T-cell (primary cell): ENCODE data around the gene METRNL. TPM values are rescaled to one million over a fixed set of nuclear protein-coding genes. Genes with fewer than 3 reads are reported as not detected.
A peak's percentile ranks its signal among the peaks of the same experiment; 100 is the strongest.

ENCODE experiments used
- ATAC-seq, 4 experiments: fragments of 200-7000 bp in 3 of 4; fragments of 150-1000 bp in 1 of 4; cut with Tn5 transposase; replicated peaks in 1 of 4; 1 replicate in 3 of 4; 2 replicates in 1 of 4; pipeline ENCODE4 v1.10.0; 2021; ENCODE audit warnings: moderate library complexity in 3 of 4, mild to moderate bottlenecking in 2 of 4, moderate number of reproducible peaks in 1 of 4
- CTCF ChIA-PET, 2 donors: fragments of 300-600 bp; sonication (Branson Sonifier 250); formaldehyde crosslinking; loops; one replicate each; lab custom pipeline; 2022; ENCODE audit warnings: antibody characterized with exemption in 2 of 2; lab: Charles Lee
- POLR2A ChIA-PET, 2 donors: fragments of 300-600 bp; sonication (Branson Sonifier 250); formaldehyde crosslinking; loops; one replicate each; lab custom pipeline; 2022; ENCODE audit warnings: antibody characterized with exemption in 2 of 2; lab: Charles Lee
- DNase-seq, 35 experiments: peaks; one replicate each; pipeline versions ENCODE4 v3.0.0 to v3.0.0-alpha.2; 2013 to 2023
- H3K27ac ChIP-seq: one replicate; pipeline ENCODE4 v1.5.1; 2013; ENCODE audit warnings: low read length
- H3K27me3 ChIP-seq, 2 experiments: replicated peaks in 1 of 2; 1 replicate in 1 of 2; 2 replicates in 1 of 2; pipeline versions ENCODE4 v1.6.1 to v1.7.0; 2013; ENCODE audit warnings: low read length in 1 of 2, mixed read lengths in 1 of 2; ENCODE audit not compliant: control insufficient read depth in 2 of 2, insufficient read depth in 2 of 2; ENCODE audit errors: extremely low read depth in 1 of 2
- H3K36me3 ChIP-seq, 2 donors: 1 replicate in 1 of 2; 2 replicates in 1 of 2; pipeline versions ENCODE4 v1.6.1 to v1.7.0; 2013; ENCODE audit warnings: low read length in 1 of 2; ENCODE audit not compliant: control insufficient read depth in 2 of 2, insufficient read depth in 1 of 2; ENCODE audit errors: extremely low read depth in 1 of 2
- H3K4me1 ChIP-seq, 2 experiments: 1 replicate in 1 of 2; 2 replicates in 1 of 2; pipeline versions ENCODE4 v1.6.1 to v1.7.0; 2013; ENCODE audit warnings: low read length in 2 of 2, mixed read lengths in 1 of 2; ENCODE audit not compliant: insufficient read depth in 2 of 2, control insufficient read depth in 1 of 2; ENCODE audit errors: extremely low read depth in 1 of 2
- H3K4me3 ChIP-seq, 2 donors: 1 replicate in 1 of 2; 2 replicates in 1 of 2; pipeline versions ENCODE4 v1.5.1 to v1.7.0; 2013; ENCODE audit warnings: mild to moderate bottlenecking in 2 of 2, low read length in 1 of 2, moderate library complexity in 1 of 2; ENCODE audit not compliant: control insufficient read depth in 1 of 2; ENCODE audit errors: extremely low read depth in 1 of 2
- H3K9me3 ChIP-seq: 2 replicates; pipeline ENCODE4 v1.7.0; 2013
- H3K27ac Mint-ChIP-seq, 2 donors: one replicate each; pipeline ENCODE4 v1.8.0; 2020 to 2021; ENCODE audit warnings: mild to moderate bottlenecking in 2 of 2, mixed read lengths in 2 of 2
- H3K27me3 Mint-ChIP-seq, 2 donors: one replicate each; pipeline ENCODE4 v1.8.0; 2021 to 2022; ENCODE audit warnings: mixed read lengths in 2 of 2
- H3K36me3 Mint-ChIP-seq: one replicate; pipeline ENCODE4 v1.8.0; 2021; ENCODE audit warnings: mixed read lengths
- H3K4me1 Mint-ChIP-seq, 3 donors: one replicate each; pipeline ENCODE4 v1.8.0; 2020 to 2022; ENCODE audit warnings: mixed read lengths in 3 of 3, mild to moderate bottlenecking in 1 of 3
- H3K4me3 Mint-ChIP-seq, 3 donors: one replicate each; pipeline ENCODE4 v1.8.0; 2020 to 2022; ENCODE audit warnings: mild to moderate bottlenecking in 3 of 3, mixed read lengths in 3 of 3, moderate library complexity in 3 of 3
- H3K9me3 Mint-ChIP-seq, 3 donors: one replicate each; pipeline ENCODE4 v1.8.0; 2020 to 2022; ENCODE audit warnings: mixed read lengths in 3 of 3
- WGBS: methylation state at CpG from one replicate; pipeline ENCODE4 v1.1.5; 2013; ENCODE audit warnings: missing lambda C conversion rate; ENCODE audit not compliant: insufficient coverage; 5-methylcytosine and 5-hydroxymethylcytosine counted together
- total RNA-seq, 35 experiments: library from RNA in 6 of 35; stranded (reverse) in 6 of 35; fragments of 120-200 nt in 1 of 35; gene quantifications; one replicate each; pipeline versions ENCODE4 v1.2.1 to v1.2.4 and lab custom pipeline; 2013 to 2026

METRNL gene
- total RNA-seq, 5 donors from 2014 or later (not counting 1 experiment from before 2014, with no cell fraction given) = 7.0 to 50.8 (median 11.9) TPM

DNA sequence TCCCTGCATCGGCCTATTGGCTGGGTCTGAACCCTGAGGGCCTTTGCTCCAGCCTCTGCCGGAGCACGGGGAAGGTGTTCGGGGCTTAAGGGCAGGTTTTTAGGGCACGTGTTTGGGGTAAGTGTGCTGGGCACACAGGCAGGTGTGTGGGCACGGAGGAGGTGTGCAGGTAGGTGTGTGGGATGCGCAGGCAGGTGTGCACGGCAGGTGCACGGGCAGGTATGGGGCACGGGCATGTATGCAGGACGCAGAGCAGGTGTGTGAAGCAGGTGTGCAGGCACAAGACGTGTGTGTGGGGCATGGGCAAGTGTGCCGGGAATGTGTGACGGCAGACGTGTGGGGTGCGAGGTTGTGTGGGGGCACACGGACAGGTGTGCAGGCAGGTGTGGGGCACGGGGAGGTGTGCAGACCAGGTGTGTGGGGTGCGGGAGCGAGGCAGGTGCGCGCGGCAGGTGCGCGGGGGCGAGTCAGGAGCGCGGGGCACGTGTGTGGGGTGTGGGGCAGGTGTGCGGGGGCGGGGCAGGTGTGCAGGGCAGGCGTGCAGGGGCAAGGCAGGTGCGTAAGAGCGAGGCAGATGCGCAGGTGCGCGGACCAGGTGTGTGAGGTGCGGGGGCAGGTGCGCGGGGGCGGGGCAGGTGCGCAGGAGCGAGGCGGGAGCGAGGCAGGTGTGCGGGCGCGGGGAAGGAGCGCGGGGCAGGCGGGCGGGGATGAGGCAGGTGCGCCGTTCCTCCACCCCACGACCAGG lies 28.6 kb upstream of the METRNL start:
- peaks cover 5% of the 10 kb centered on the region for H3K36me3 Mint-ChIP-seq

GRCh38 chr17:83051396-83052240 lies 27.8 kb upstream of the METRNL start:
- H3K4me1 Mint-ChIP-seq = peaks cover 24 to 48% (median 41%) of the 10 kb centered on the region in 3 donors
- Histone ChIP-seq H3K27ac (peak overlapping the region; percentile 95), H3K36me3 (no peaks in the 10 kb centered on the region), H3K4me3 (peak overlapping the region; percentile 51 to 54), H3K27me3 (peaks cover 0 to 4% of the 10 kb centered on the region in 2 experiments), H3K4me1 (peaks cover 6 to 48% of the 10 kb centered on the region in 2 experiments), H3K9me3 (no peaks in the 10 kb centered on the region)
- ChIA-PET CTCF (interaction anchor here in 1 of 2 donors (0.8 kb wide), 1 partner anchor 62 kb away, joined by 3 read pairs; no protein-coding TSS in a partner anchor), POLR2A (interaction anchor here in 1 of 2 donors (0.5 kb wide), 1 partner anchor 29 kb away, joined by 5 read pairs; no protein-coding TSS in a partner anchor)
- no peaks in the 10 kb centered on the region for H3K27me3 Mint-ChIP-seq
- H3K9me3 Mint-ChIP-seq = no peaks in the 10 kb centered on the region
- peaks cover 2% of the 10 kb centered on the region for H3K36me3 Mint-ChIP-seq
- peak; percentile 92 to 99 (median 97) for DNase-seq
- H3K27ac Mint-ChIP-seq = peak overlapping the region; percentile 85 to 87
- 2% methylated on average over 95 of the region's 95 CpGs for WGBS
- peak overlapping the region; percentile 76 to 91 (median 82) for H3K4me3 Mint-ChIP-seq
- ATAC-seq = peak; percentile 82 to 89 (median 86)

More for the DNA sequence above, 28.6 kb upstream of the METRNL start:
- Histone ChIP-seq H3K4me3 (peak overlapping the region; percentile 32 to 51), H3K27me3 (no peaks in the 10 kb centered on the region), H3K4me1 (peaks cover 6 to 48% of the 10 kb centered on the region in 2 experiments), H3K36me3 (no peaks in the 10 kb centered on the region), H3K27ac (peak overlapping the region; percentile 18), H3K9me3 (no peaks in the 10 kb centered on the region)
- Mint-ChIP-seq H3K27me3 (no peaks in the 10 kb centered on the region), H3K9me3 (no peaks in the 10 kb centered on the region), H3K4me3 (peak overlapping the region; percentile 76 to 91 (median 82)), H3K27ac (peak overlapping the region; percentile 86), H3K4me1 (peaks cover 24 to 53% (median 45%) of the 10 kb centered on the region in 3 donors)
- DNase-seq = peak in 1 of 35 experiments; percentile 13
- no peak for ATAC-seq
- ChIA-PET CTCF (interaction anchor here in 1 of 2 donors (0.8 kb wide), 1 partner anchor 62 kb away, joined by 3 read pairs; no protein-coding TSS in a partner anchor), POLR2A (interaction anchor here in 1 of 2 donors (0.5 kb wide), 1 partner anchor 30 kb away, joined by 5 read pairs; no protein-coding TSS in a partner anchor)
- 36% methylated on average over 44 of the region's 55 CpGs for WGBS

DNA sequence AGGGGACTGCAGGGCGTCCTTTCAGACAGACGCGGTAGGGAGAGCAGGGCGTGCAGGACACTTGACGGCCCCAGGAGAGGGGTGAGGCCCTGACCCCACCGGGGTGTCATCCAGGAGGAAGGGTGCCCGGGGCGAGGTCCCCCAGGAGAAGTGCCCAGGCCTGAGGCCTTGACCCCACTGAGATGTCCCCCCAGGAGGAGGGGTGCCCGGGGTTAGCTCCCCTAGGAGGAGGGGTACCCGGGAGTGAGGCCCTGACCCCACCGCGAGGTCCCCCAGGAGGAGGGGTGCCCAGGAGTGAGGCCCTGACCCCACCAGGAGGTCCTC lies 27.2 kb upstream of the METRNL start:
- peak overlapping the region; percentile 85 to 87 for H3K27ac Mint-ChIP-seq
- POLR2A ChIA-PET = no interaction called here

GRCh38 chr17:83053021-83053681 lies 26.3 kb upstream of the METRNL start:
- peak overlapping the region; percentile 49 for H3K27ac ChIP-seq
- no peak overlapping the region for H3K4me3 ChIP-seq
- H3K36me3 Mint-ChIP-seq = no peaks in the 10 kb centered on the region
- POLR2A ChIA-PET = no interaction called here
- 93% methylated on average over 11 of the region's 15 CpGs for WGBS
- DNase-seq = peak in 1 of 35 experiments; percentile 19
- no peaks in the 10 kb centered on the region for H3K9me3 Mint-ChIP-seq
- H3K36me3 ChIP-seq = no peaks in the 10 kb centered on the region
- CTCF ChIA-PET = no interaction called here
- peaks cover 0 to 7% of the 10 kb centered on the region in 2 experiments for H3K27me3 ChIP-seq
- peak overlapping the region; percentile 55 to 89 for H3K27ac Mint-ChIP-seq
- peaks cover 20 to 42% (median 36%) of the 10 kb centered on the region in 3 donors for H3K4me1 Mint-ChIP-seq
- ATAC-seq = no peak
- no peaks in the 10 kb centered on the region for H3K9me3 ChIP-seq
- H3K4me1 ChIP-seq = peaks cover 6 to 40% of the 10 kb centered on the region in 2 experiments
- no peaks in the 10 kb centered on the region for H3K27me3 Mint-ChIP-seq
- no peak overlapping the region for H3K4me3 Mint-ChIP-seq

More for the DNA sequence above, 27.2 kb upstream of the METRNL start:
- Histone ChIP-seq H3K27me3 (peaks cover 0 to 5% of the 10 kb centered on the region in 2 experiments), H3K4me1 (peaks cover 6 to 44% of the 10 kb centered on the region in 2 experiments), H3K9me3 (no peaks in the 10 kb centered on the region), H3K4me3 (peak overlapping the region; percentile 42 to 54), H3K36me3 (no peaks in the 10 kb centered on the region), H3K27ac (peak overlapping the region; percentile 95)
- CTCF ChIA-PET = no interaction called here
- Mint-ChIP-seq H3K4me1 (peaks cover 24 to 46% (median 39%) of the 10 kb centered on the region in 3 donors), H3K36me3 (no peaks in the 10 kb centered on the region), H3K27me3 (no peaks in the 10 kb centered on the region), H3K9me3 (no peaks in the 10 kb centered on the region), H3K4me3 (peak overlapping the region; percentile 51 to 91 (median 67))
- DNase-seq = peak in 1 of 35 experiments; percentile 27
- WGBS = 47% methylated on average over 5 of the region's 12 CpGs
- no peak for ATAC-seq

GRCh38 chr17:83053739-83054451 lies 25.5 kb upstream of the METRNL start:
- peak overlapping the region; percentile 72 to 89 for H3K27ac Mint-ChIP-seq
- Histone ChIP-seq H3K9me3 (no peaks in the 10 kb centered on the region), H3K36me3 (no peaks in the 10 kb centered on the region), H3K4me1 (peaks cover 6 to 33% of the 10 kb centered on the region in 2 experiments), H3K27ac (peak overlapping the region; percentile 49), H3K27me3 (peaks cover 0 to 11% of the 10 kb centered on the region in 2 experiments), H3K4me3 (no peak overlapping the region)
- peaks cover 14 to 35% (median 28%) of the 10 kb centered on the region in 3 donors for H3K4me1 Mint-ChIP-seq
- DNase-seq (peak in 26 of 35 experiments; percentile 17 to 71 (median 38)), ATAC-seq (no peak)
- WGBS = 40% methylated on average over 11 of the region's 13 CpGs
- H3K27me3 Mint-ChIP-seq = peaks cover 0 to 3% of the 10 kb centered on the region in 2 donors
- ChIA-PET CTCF (no interaction called here), POLR2A (interaction anchor here (0.6 to 0.9 kb wide), 2 partner anchors 27 to 964 kb away, joined by 3 to 7 read pairs; no protein-coding TSS in a partner anchor)
- H3K36me3 Mint-ChIP-seq = no peaks in the 10 kb centered on the region
- H3K4me3 Mint-ChIP-seq = peak overlapping the region in 1 of 3 donors; percentile 26
- H3K9me3 Mint-ChIP-seq = no peaks in the 10 kb centered on the region
